Measurements from ENCODE around the gene ABAT.

DNA sequence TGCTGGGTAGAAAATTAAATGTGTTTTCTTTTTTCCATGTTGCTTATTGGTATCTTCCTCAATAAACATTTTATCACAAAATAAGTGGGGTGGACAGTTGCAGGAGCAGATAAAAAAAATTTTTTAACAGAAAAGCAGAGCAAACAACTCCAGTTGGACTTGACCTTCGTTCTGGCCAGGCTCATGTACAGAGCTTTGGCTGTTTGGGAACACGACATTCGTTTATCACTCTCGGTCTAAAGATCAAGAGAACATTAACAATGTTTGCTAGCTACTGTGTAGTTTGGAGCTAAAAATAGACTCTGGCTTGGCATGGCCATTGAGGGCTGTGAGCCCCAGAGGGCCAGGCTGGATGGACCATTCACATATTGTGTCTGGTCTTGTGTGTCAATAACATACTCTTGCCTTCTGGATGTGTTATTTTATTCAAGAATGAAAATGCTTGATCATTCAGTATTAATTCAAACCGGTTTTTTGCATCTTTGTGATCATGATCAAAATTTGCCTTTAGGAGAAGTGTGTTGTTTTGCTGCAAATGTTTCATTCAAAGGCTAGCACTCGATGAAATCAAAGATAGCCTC is 66.4 kb downstream of the ABAT start:
- TF ChIP-seq, protein P1, sequence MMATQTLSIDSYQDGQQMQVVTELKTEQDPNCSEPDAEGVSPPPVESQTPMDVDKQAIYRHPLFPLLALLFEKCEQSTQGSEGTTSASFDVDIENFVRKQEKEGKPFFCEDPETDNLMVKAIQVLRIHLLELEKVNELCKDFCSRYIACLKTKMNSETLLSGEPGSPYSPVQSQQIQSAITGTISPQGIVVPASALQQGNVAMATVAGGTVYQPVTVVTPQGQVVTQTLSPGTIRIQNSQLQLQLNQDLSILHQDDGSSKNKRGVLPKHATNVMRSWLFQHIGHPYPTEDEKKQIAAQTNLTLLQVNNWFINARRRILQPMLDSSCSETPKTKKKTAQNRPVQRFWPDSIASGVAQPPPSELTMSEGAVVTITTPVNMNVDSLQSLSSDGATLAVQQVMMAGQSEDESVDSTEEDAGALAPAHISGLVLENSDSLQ (IDR thresholded peaks at IDR 0.05): no peak
- no peak for TF ChIP-seq NFRKB (IDR thresholded peaks at IDR 0.05)
- no peak for TF ChIP-seq ELF4 (IDR thresholded peaks at IDR 0.05)

All from HEK293T (cell line).